B cell (primary cell): Measurements from ENCODE around the gene LAMC3. TPM values are rescaled to one million over a fixed set of nuclear protein-coding genes. Genes with fewer than 3 reads are reported as not detected.

ENCODE experiments used
- ATAC-seq: fragments of 200-7000 bp; cut with Tn5 transposase; one replicate; pipeline ENCODE4 v1.10.0; 2021; ENCODE audit warnings: low read depth, mild to moderate bottlenecking, moderate number of reproducible peaks, moderate library complexity
- CTCF ChIA-PET: fragments of 350-600 bp; sonication (Branson Sonifier 250); formaldehyde crosslinking; loops from one replicate; lab custom pipeline; 2021; ENCODE audit warnings: antibody characterized with exemption, inconsistent platforms; lab: Charles Lee
- POLR2A ChIA-PET: fragments of 350-600 bp; sonication (Branson Sonifier 250); formaldehyde crosslinking; loops from one replicate; lab custom pipeline; 2021; ENCODE audit warnings: antibody characterized with exemption; lab: Charles Lee
- DNase-seq: peaks from one replicate; pipeline ENCODE4 v3.0.0; 2013
- H2AFZ ChIP-seq: 2 replicates; pipeline ENCODE4 v1.6.1; 2012; ENCODE audit warnings: mild to moderate bottlenecking, low read depth, low read length; ENCODE audit not compliant: insufficient read depth, poor library complexity, severe bottlenecking
- H3K27ac ChIP-seq, 2 donors: 1 replicate in 1 of 2; 2 replicates in 1 of 2; pipeline ENCODE4 v1.5.1; 2012 to 2013; ENCODE audit warnings: low read length in 2 of 2, mild to moderate bottlenecking in 2 of 2, moderate library complexity in 1 of 2
- H3K27me3 ChIP-seq, 4 experiments: fragments of 200-600 bp in 1 of 4; sonication (generic) in 1 of 4; replicated peaks in 1 of 4; 1 replicate in 2 of 4; 2 replicates in 2 of 4; pipeline versions ENCODE4 v1.6.1 to v1.7.0; 2013 to 2016; ENCODE audit warnings: low read length in 3 of 4, mild to moderate bottlenecking in 2 of 4, mixed read lengths in 1 of 4, moderate library complexity in 1 of 4; ENCODE audit not compliant: insufficient read depth in 4 of 4, control insufficient read depth in 3 of 4; ENCODE audit errors: control extremely low read depth in 1 of 4
- H3K36me3 ChIP-seq, 2 experiments: replicated peaks in 1 of 2; 1 replicate in 1 of 2; 2 replicates in 1 of 2; pipeline versions ENCODE4 v1.6.1 to v1.7.1; 2013; ENCODE audit warnings: low read length in 1 of 2; ENCODE audit not compliant: insufficient read depth in 2 of 2, control insufficient read depth in 1 of 2; ENCODE audit errors: control extremely low read depth in 1 of 2, extremely low read depth in 1 of 2
- H3K4me1 ChIP-seq, 2 donors: fragments of 200-600 bp in 1 of 2; sonication (generic) in 1 of 2; 1 replicate in 1 of 2; 2 replicates in 1 of 2; pipeline versions ENCODE4 v1.5.1 to v1.6.1; 2013 to 2017; ENCODE audit warnings: low read length in 2 of 2; ENCODE audit not compliant: control insufficient read depth in 2 of 2, insufficient read depth in 2 of 2
- H3K4me2 ChIP-seq: replicated peaks from 2 replicates; pipeline ENCODE3; 2012; ENCODE audit warnings: mild to moderate bottlenecking, low read depth, low read length; ENCODE audit not compliant: poor library complexity, severe bottlenecking
- H3K4me3 ChIP-seq, 5 experiments: fragments of 200-600 bp in 1 of 5; sonication (generic) in 1 of 5; 1 replicate in 3 of 5; 2 replicates in 2 of 5; pipeline versions ENCODE4 v1.5.1 to v1.7.0; 2011 to 2016; ENCODE audit warnings: low read length in 4 of 5, mild to moderate bottlenecking in 4 of 5, low read depth in 2 of 5, control low read depth in 1 of 5, moderate library complexity in 1 of 5; ENCODE audit not compliant: insufficient read depth in 1 of 5; ENCODE audit errors: control extremely low read depth in 1 of 5, extremely low read depth in 1 of 5
- H3K79me2 ChIP-seq: fragments of 200-600 bp; sonication (generic); one replicate; pipeline ENCODE4 v1.6.0; 2016; ENCODE audit warnings: low read length; ENCODE audit not compliant: control insufficient read depth, insufficient read depth
- H3K9ac ChIP-seq: fragments of 200-600 bp; sonication (generic); 2 replicates; pipeline ENCODE4 v1.6.1; 2017; ENCODE audit warnings: mild to moderate bottlenecking, low read length, moderate library complexity
- H3K9me3 ChIP-seq, 3 donors: one replicate each; pipeline versions ENCODE4 v1.6.1 to v1.7.1; 2013; ENCODE audit warnings: low read length in 2 of 3; ENCODE audit not compliant: control insufficient read depth in 2 of 3, insufficient read depth in 1 of 3; ENCODE audit errors: control extremely low read depth in 1 of 3
- H4K20me1 ChIP-seq: 2 replicates; pipeline ENCODE4 v1.6.0; 2012; ENCODE audit warnings: mild to moderate bottlenecking, low read length; ENCODE audit not compliant: insufficient read depth, control insufficient read depth, poor library complexity, severe bottlenecking
- H3K27ac Mint-ChIP-seq: one replicate; pipeline ENCODE4 v1.8.0; 2021; ENCODE audit warnings: mixed read lengths
- H3K27me3 Mint-ChIP-seq: one replicate; pipeline ENCODE4 v1.8.0; 2021; ENCODE audit warnings: mixed read lengths
- H3K4me1 Mint-ChIP-seq: one replicate; pipeline ENCODE4 v1.8.0; 2021; ENCODE audit warnings: mixed read lengths
- H3K4me3 Mint-ChIP-seq: one replicate; pipeline ENCODE4 v1.8.0; 2021; ENCODE audit warnings: mixed read lengths
- H3K9me3 Mint-ChIP-seq: one replicate; pipeline ENCODE4 v1.8.0; 2022; ENCODE audit warnings: mixed read lengths; ENCODE audit not compliant: insufficient read depth
- EZH2 ChIP-seq: IDR thresholded peaks from 2 replicates; pipeline ENCODE4 v1.6.1; 2012; ENCODE audit warnings: borderline replicate concordance, low read depth, mild to moderate bottlenecking, moderate library complexity, low read length; ENCODE audit not compliant: insufficient read depth, poor library complexity, severe bottlenecking
- WGBS: methylation state at CpG from one replicate; pipeline ENCODE4 v1.1.5; 2013; ENCODE audit warnings: missing lambda C conversion rate; ENCODE audit not compliant: insufficient coverage; 5-methylcytosine and 5-hydroxymethylcytosine counted together
- intact Hi-C: fragments of 100-400 bp; cut with micrococcal nuclease; formaldehyde crosslinking; loops from one replicate; pipeline ENCODE4 v1.10.0; 2022
- polyA plus RNA-seq: library from polyadenylated mRNA; depleted of rRNA; stranded (reverse); fragments of >200 nt; gene quantifications from 2 replicates; pipeline ENCODE4 v1.2.3, GENCODE V29; 2012
- total RNA-seq, 2 donors: library from RNA; stranded (reverse); fragments of 120-200 nt in 1 of 2; gene quantifications; 1 replicate in 1 of 2; 2 replicates in 1 of 2; pipeline versions ENCODE4 v1.2.3 to v1.2.4, GENCODE V29; 2013 to 2022
- TF ChIP-seq, protein P1 (sequence below): fragments of 200-600 bp; IDR thresholded peaks from one replicate; pipeline ENCODE4 v1.8.0; 2022; ENCODE audit warnings: antibody characterized with exemption, mild to moderate bottlenecking

LAMC3 gene
- total and polyA plus RNA-seq, 2 donors (not counting 1 experiment from before 2014, with no cell fraction given), result 0.25 to 0.45 TPM

DNA sequence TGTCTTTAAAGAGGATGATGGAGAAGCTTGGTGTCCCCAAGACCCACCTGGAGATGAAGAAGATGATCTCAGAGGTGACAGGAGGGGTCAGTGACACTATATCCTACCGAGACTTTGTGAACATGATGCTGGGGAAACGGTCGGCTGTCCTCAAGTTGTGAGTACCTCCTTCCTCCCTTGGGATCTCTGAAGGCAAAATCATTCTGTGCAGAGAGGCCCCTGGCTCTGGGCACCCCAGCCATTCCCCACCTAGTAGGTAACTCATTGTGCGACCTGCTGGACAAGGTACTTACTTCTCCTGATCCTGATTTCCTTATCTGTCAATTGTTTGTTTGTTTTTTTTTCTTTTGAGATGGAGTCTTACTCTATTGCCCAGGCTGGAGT, 108.8 kb downstream of the LAMC3 start:
- no peak overlapping the region for H2AFZ ChIP-seq
- POLR2A ChIA-PET, result interaction anchor here (0.7 kb wide), 1 partner anchor 17 kb away, joined by 5 read pairs; no protein-coding TSS in a partner anchor

DNA sequence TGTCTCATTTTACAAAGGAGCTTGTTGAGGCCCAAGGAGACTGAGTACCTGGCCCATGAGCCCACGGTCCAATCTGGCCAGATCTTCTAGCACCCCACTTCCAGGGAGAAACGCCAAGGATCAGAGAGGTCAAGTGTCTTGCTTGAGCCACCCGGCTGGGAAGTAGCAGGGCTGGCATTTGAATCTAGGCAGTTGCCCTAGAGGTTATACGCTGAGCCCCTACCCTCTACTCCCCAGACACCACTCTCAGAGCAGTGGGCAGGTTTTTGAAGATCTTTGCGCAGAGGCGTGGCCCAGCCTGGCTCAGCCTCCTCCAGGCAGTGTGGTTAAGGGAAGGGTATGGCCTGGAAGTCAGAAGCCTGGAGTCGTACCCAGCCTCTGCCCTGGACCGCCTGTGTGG, 110.6 kb downstream of the LAMC3 start:
- ChIA-PET CTCF (interaction anchor here (0.7 kb wide), 1 partner anchor 217 kb away, joined by 3 read pairs; no protein-coding TSS in a partner anchor), POLR2A (no interaction called here)
- H3K9me3 Mint-ChIP-seq, result no peaks in the 10 kb centered on the region
- Histone ChIP-seq H3K4me2 (no peak overlapping the region), H2AFZ (no peak overlapping the region), H3K27ac (no peak overlapping the region), H3K4me1 (peaks cover under 1 to 2% of the 10 kb centered on the region in 2 donors), H3K9me3 (no peaks in the 10 kb centered on the region), H3K9ac (no peak overlapping the region), H3K79me2 (no peaks in the 10 kb centered on the region), H4K20me1 (no peaks in the 10 kb centered on the region), H3K4me3 (no peak overlapping the region), H3K36me3 (no peaks in the 10 kb centered on the region), H3K27me3 (peaks cover 0 to 12% (median 1%) of the 10 kb centered on the region in 4 experiments)
- no peak overlapping the region for H3K27ac Mint-ChIP-seq
- peaks cover under 1% of the 10 kb centered on the region for H3K4me1 Mint-ChIP-seq
- 81% methylated on average over 7 of the region's 8 CpGs for WGBS
- H3K27me3 Mint-ChIP-seq, result peaks cover 8% of the 10 kb centered on the region
- ATAC-seq (no peak), DNase-seq (no peak)
- TF ChIP-seq EZH2, result no peak
- TF ChIP-seq, protein P1, sequence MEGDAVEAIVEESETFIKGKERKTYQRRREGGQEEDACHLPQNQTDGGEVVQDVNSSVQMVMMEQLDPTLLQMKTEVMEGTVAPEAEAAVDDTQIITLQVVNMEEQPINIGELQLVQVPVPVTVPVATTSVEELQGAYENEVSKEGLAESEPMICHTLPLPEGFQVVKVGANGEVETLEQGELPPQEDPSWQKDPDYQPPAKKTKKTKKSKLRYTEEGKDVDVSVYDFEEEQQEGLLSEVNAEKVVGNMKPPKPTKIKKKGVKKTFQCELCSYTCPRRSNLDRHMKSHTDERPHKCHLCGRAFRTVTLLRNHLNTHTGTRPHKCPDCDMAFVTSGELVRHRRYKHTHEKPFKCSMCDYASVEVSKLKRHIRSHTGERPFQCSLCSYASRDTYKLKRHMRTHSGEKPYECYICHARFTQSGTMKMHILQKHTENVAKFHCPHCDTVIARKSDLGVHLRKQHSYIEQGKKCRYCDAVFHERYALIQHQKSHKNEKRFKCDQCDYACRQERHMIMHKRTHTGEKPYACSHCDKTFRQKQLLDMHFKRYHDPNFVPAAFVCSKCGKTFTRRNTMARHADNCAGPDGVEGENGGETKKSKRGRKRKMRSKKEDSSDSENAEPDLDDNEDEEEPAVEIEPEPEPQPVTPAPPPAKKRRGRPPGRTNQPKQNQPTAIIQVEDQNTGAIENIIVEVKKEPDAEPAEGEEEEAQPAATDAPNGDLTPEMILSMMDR, result no peak
- intact Hi-C loops, result no loop called here
- no peak overlapping the region for H3K4me3 Mint-ChIP-seq

More for the DNA sequence above, 108.8 kb downstream of the LAMC3 start:
- ATAC-seq (no peak), DNase-seq (no peak)
- Histone ChIP-seq H3K4me2 (no peak overlapping the region), H3K9ac (no peak overlapping the region), H3K27ac (no peak overlapping the region), H3K4me3 (no peak overlapping the region), H4K20me1 (no peaks in the 10 kb centered on the region), H3K27me3 (peaks cover 0 to 12% (median 1%) of the 10 kb centered on the region in 4 experiments), H3K79me2 (no peaks in the 10 kb centered on the region), H3K36me3 (no peaks in the 10 kb centered on the region), H3K4me1 (no peaks in the 10 kb centered on the region), H3K9me3 (no peaks in the 10 kb centered on the region)
- H3K27me3 Mint-ChIP-seq, result peaks cover 12% of the 10 kb centered on the region
- TF ChIP-seq, protein P1, result no peak
- no peak for TF ChIP-seq EZH2
- CTCF ChIA-PET, result no interaction called here
- H3K27ac Mint-ChIP-seq, result no peak overlapping the region
- no peak overlapping the region for H3K4me3 Mint-ChIP-seq
- H3K4me1 Mint-ChIP-seq, result no peaks in the 10 kb centered on the region
- intact Hi-C loops, result no loop called here
- WGBS, result 60% methylated on average over 3 of the region's 4 CpGs
- H3K9me3 Mint-ChIP-seq, result no peaks in the 10 kb centered on the region
